Femur (tissue), 1 donor: ENCODE data around the gene SH2D6.
"Not testable (repeated sequence)": the region's sequence is repeated elsewhere in the genome, so short reads cannot be mapped to it uniquely, and the experiment has no call there.

Experiments
- DNase-seq: peaks from one replicate; pipeline ENCODE4 v3.0.0-alpha.2; 2017

Gene SH2D6

GRCh38 chr2:85418132-85419008 is at the start of gene SH2D6:
Gene SH2D6 (plus strand): TSS chr2:85418714. CDS start chr2:85429466, 10,752 bp downstream.
- peak; percentile 91 for DNase-seq

- DNase-seq = no peak
These were observed 49.6 kb upstream of the SH2D6 start for GRCh38 chr2:85368921-85369320.

- no peak for DNase-seq
These were observed 49.0 kb upstream of the SH2D6 start for GRCh38 chr2:85369500-85369899.

- DNase-seq = no peak
These were observed 47.5 kb upstream of the SH2D6 start for GRCh38 chr2:85371045-85371444.

- DNase-seq = no peak
These were observed 42.0 kb upstream of the SH2D6 start for GRCh38 chr2:85376291-85377065.

GRCh38 chr2:85377083-85377482 is 41.4 kb upstream of the SH2D6 start:
- DNase-seq = no peak

- no peak for DNase-seq
These were observed 40.3 kb upstream of the SH2D6 start for GRCh38 chr2:85378257-85378656.

- no peak for DNase-seq
These were observed 38.5 kb upstream of the SH2D6 start for GRCh38 chr2:85380048-85380447.

GRCh38 chr2:85383151-85383550 is 35.4 kb upstream of the SH2D6 start:
- DNase-seq = not testable (repeated sequence)

GRCh38 chr2:85383850-85384249 is 34.7 kb upstream of the SH2D6 start:
- DNase-seq = no peak

GRCh38 chr2:85385746-85386145 is 32.8 kb upstream of the SH2D6 start:
- no peak for DNase-seq

- DNase-seq = no peak
These were observed 30.8 kb upstream of the SH2D6 start for GRCh38 chr2:85387754-85388153.

GRCh38 chr2:85388878-85389538 is 29.5 kb upstream of the SH2D6 start:
- DNase-seq = no peak

- peak; percentile 66 for DNase-seq
These were observed 27.4 kb upstream of the SH2D6 start for GRCh38 chr2:85390941-85391669.

- peak; percentile 10 for DNase-seq
These were observed 24.7 kb upstream of the SH2D6 start for GRCh38 chr2:85393836-85394235.

GRCh38 chr2:85394261-85394681 is 24.2 kb upstream of the SH2D6 start:
- DNase-seq = peak; percentile 27

- DNase-seq = peak; percentile 5
These were observed 23.5 kb upstream of the SH2D6 start for GRCh38 chr2:85394976-85395375.

- no peak for DNase-seq
These were observed 22.5 kb upstream of the SH2D6 start for GRCh38 chr2:85395912-85396475.

GRCh38 chr2:85396531-85397470 is 21.7 kb upstream of the SH2D6 start:
- peak; percentile 46 for DNase-seq

GRCh38 chr2:85397925-85398331 is 20.6 kb upstream of the SH2D6 start:
- peak; percentile 8 for DNase-seq
